Muscle layer of duodenum (tissue), 2 donors: Measurements from ENCODE around the gene SDK1.

Experiments used
- H3K27ac ChIP-seq: one replicate; pipeline ENCODE4 v1.7.0; 2013; ENCODE audit warnings: mild to moderate bottlenecking, low read length
- H3K27me3 ChIP-seq: one replicate; pipeline ENCODE4 v1.7.0; 2013; ENCODE audit warnings: low read depth, mild to moderate bottlenecking, control low read depth, low read length
- H3K36me3 ChIP-seq, 2 donors: one replicate each; pipeline ENCODE4 v1.7.0; 2013; ENCODE audit warnings: low read length in 2 of 2, control low read depth in 1 of 2, mild to moderate bottlenecking in 1 of 2; ENCODE audit not compliant: insufficient read depth in 2 of 2, control insufficient read depth in 1 of 2
- H3K4me1 ChIP-seq, 2 donors: one replicate each; pipeline ENCODE4 v1.7.0; 2013; ENCODE audit warnings: low read length in 2 of 2, mild to moderate bottlenecking in 2 of 2, control low read depth in 1 of 2, moderate library complexity in 1 of 2; ENCODE audit not compliant: insufficient read depth in 2 of 2, control insufficient read depth in 1 of 2
- H3K4me3 ChIP-seq, 2 donors: one replicate each; pipeline ENCODE4 v1.7.0; 2013; ENCODE audit warnings: low read length in 2 of 2, low read depth in 1 of 2, mild to moderate bottlenecking in 1 of 2
- H3K9me3 ChIP-seq, 2 donors: one replicate each; pipeline ENCODE4 v1.7.0; 2013; ENCODE audit warnings: low read length in 2 of 2, control low read depth in 1 of 2, mild to moderate bottlenecking in 1 of 2; ENCODE audit not compliant: control insufficient read depth in 1 of 2
- donor health status: healthy.

The SDK1 gene

DNA sequence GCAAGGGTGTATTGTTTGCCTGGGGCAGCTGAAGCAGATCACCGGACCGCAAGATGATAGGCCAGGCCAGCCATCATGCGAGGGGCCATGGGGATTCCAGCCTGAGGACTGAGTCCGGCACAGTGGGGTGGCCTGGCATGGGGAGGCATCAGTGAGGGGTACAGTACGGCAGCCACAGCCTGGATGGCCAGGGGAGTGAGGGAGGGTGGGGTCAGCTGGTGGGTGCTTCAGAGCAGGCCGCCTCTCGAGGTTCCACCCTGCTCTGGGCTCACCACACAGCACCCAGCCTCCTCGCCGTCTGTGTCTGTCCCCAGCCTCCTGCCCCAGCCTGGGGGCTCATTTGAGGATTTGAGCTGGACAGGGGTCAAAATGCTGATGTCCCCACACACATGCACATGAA lies 872.6 kb downstream of the SDK1 start:
- no peaks in the 10 kb centered on the region for H3K9me3 ChIP-seq
- H3K27me3 ChIP-seq: no peaks in the 10 kb centered on the region
- H3K36me3 ChIP-seq: no peaks in the 10 kb centered on the region
- no peak overlapping the region for H3K4me3 ChIP-seq
- no peak overlapping the region for H3K27ac ChIP-seq
- H3K4me1 ChIP-seq: no peaks in the 10 kb centered on the region

DNA sequence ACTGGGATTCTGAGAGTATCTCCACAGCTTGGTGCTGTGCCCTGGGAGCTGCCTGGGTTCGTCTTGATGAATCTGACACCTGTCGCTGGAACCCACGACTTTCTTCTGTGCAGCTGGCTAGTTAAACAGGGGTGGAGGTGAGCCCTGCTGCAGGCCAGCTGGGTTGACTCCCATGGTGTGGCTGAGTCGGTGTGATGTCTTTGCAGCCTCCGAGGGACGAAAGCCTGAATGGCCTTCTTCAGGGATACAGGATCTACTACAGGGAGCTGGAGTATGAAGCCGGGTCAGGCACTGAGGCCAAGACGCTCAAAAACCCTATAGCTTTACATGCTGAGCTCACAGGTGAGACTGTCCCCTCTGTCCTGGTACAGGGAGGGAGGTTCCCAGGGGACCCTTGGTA lies 873.0 kb downstream of the SDK1 start:
- H3K27me3 ChIP-seq: no peaks in the 10 kb centered on the region
- no peaks in the 10 kb centered on the region for H3K36me3 ChIP-seq
- H3K27ac ChIP-seq: no peak overlapping the region
- H3K9me3 ChIP-seq: no peaks in the 10 kb centered on the region
- no peaks in the 10 kb centered on the region for H3K4me1 ChIP-seq
- H3K4me3 ChIP-seq: no peak overlapping the region

DNA sequence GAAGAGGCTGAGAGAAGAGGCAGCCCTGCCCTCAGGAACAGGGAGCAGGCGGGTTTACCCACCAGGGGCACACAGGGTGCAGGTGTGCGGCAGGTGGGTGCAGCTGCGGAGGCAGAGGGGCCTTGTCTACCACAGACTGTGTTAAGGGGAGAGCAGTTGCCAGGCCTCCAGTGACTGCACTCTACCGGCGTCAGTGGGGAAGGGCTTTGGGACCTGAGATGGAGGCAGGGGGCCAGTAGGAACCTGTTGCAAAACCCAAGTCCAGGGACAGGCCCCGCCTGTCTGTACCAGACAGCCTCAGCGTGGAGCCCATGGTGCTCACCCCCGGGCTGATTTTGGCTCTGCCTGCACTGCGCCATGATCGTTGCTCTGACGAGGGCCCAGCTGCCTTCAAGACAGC lies 873.4 kb downstream of the SDK1 start:
- no peak overlapping the region for H3K27ac ChIP-seq
- H3K9me3 ChIP-seq: no peaks in the 10 kb centered on the region
- no peaks in the 10 kb centered on the region for H3K27me3 ChIP-seq
- no peaks in the 10 kb centered on the region for H3K4me1 ChIP-seq
- no peak overlapping the region for H3K4me3 ChIP-seq
- no peaks in the 10 kb centered on the region for H3K36me3 ChIP-seq

DNA sequence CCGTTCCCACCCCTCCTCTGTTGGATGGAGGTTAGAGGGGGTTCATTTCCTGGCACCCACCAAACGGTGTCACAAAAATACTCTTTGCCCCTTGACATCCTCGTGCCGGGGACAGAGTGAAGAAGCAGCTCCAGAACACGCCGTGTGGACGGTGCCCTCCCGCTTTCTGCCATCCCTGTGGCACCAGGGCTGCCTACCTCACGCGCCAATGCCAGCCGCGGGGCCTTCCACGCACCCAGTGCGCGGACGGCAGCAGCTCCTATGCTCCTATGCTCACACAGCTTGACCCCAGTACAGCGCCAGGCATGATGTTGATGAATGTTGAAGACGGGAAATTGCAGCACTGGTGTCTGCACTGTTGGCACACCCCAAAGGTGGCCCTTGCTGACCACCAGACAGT lies 873.8 kb downstream of the SDK1 start:
- Histone ChIP-seq H3K9me3 (no peaks in the 10 kb centered on the region), H3K4me3 (no peak overlapping the region), H3K4me1 (no peaks in the 10 kb centered on the region), H3K27me3 (no peaks in the 10 kb centered on the region), H3K27ac (no peak overlapping the region), H3K36me3 (no peaks in the 10 kb centered on the region)

DNA sequence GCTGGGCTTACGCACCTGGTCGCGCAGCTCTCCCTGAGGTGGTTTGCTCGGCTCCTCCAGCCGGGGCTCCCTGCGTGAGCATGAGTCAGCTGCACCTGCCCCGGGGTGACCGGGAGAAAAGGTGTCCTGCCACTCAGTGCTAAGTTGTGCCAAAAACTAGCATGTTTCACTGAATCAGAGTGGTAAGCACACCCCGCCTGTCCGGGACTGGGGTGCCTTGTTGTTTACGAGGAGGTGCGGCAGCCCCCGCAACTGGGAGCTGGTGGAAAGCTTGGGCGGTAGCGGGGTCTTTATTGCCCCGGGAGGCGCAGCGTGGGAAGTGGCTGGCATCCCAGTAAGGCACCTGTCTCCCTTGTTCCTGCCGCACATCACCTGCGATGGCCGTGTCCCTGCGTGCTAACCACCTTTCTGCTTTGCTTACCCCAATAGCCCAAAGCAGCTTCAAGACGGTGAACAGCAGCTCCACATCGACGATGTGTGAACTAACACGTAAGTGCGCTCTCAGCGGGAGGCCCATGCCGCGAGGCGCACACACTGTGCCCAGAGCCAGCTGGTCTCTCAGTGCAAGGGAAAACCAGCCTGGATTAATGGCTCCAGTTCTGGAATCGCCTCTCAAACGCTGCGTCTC lies 874.4 kb downstream of the SDK1 start:
- no peaks in the 10 kb centered on the region for H3K9me3 ChIP-seq
- H3K4me3 ChIP-seq: no peak overlapping the region
- H3K4me1 ChIP-seq: no peaks in the 10 kb centered on the region
- no peaks in the 10 kb centered on the region for H3K27me3 ChIP-seq
- H3K27ac ChIP-seq: no peak overlapping the region
- H3K36me3 ChIP-seq: no peaks in the 10 kb centered on the region

DNA sequence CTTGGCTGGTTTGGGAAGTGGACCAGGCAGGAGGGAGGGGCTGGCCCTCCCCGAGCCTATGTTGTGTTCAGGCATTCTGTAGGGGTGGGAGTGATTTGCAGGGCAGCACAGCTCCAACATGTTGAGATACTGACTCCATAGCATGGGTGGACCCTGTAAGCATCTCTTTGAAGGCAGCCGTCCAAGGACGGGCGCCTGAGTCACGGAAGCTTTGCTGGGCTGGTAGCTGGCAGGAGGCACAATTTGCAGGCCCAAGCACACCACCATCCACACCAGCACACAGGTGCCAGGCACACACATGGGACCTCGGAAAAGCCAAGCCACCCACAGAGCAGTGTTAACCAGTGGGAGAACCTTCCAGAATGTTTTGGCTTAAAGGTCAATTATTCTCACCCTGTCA lies 875.9 kb downstream of the SDK1 start:
- Histone ChIP-seq H3K27me3 (no peaks in the 10 kb centered on the region), H3K4me3 (no peak overlapping the region), H3K9me3 (no peaks in the 10 kb centered on the region), H3K4me1 (no peaks in the 10 kb centered on the region), H3K27ac (no peak overlapping the region), H3K36me3 (no peaks in the 10 kb centered on the region)

DNA sequence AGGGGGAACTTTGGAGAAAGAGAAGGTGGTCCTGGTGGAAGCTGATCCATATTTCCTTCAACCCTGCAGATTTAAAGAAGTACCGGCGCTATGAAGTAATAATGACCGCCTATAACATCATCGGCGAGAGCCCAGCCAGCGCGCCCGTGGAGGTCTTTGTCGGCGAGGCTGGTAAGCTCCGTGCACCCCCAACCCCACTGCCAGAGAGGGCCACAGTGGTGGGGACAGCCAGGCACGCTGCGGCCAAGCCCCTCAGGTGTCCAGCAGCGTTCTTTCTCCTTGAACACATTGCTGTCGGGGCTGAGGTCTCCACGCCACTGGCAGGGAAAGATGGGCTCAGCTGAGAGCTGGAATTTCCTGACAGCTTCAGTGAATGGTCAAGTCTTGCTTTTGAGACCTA lies 877.4 kb downstream of the SDK1 start:
- Histone ChIP-seq H3K36me3 (no peaks in the 10 kb centered on the region), H3K4me1 (no peaks in the 10 kb centered on the region), H3K27me3 (no peaks in the 10 kb centered on the region), H3K9me3 (no peaks in the 10 kb centered on the region), H3K4me3 (no peak overlapping the region), H3K27ac (no peak overlapping the region)

DNA sequence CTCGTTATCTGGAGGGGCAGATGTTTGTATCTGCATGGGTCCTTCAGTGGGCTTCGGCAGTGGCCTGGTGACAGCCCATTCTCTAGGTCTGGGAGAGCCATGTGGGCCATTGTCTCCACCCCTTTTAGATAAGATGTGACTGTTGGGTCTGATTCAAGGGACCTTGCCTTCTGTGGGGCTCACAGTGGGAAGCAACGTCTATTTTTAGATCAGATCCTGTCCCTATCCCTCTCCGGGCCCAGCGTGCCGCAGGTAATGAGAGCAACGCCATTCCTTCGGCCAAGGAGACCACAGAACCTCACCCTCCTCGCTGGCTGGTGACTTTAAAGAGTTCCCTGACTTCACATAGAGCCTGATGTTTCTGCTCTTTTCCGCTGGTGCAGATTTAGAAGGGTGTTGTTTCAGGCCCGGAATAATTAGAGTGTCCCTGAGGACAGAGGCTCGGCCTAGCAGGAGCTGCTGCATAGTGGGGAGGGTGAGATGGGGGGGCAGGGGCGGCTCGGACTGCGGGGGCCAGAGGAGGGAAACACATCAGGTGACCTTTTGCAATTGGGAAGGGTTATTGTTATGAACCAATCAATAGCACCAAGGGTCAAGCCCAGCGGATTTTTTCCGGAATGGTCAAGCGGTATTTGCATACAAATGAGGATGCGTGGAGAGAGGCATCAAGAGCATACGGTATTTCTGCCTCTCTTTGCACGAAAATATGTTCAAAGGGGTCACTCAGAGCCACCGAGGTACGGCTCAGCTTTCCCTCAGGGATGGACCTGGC lies 878.0 kb downstream of the SDK1 start:
- H3K4me1 ChIP-seq: no peaks in the 10 kb centered on the region
- H3K4me3 ChIP-seq: no peak overlapping the region
- H3K27me3 ChIP-seq: no peaks in the 10 kb centered on the region
- H3K9me3 ChIP-seq: no peaks in the 10 kb centered on the region
- H3K36me3 ChIP-seq: no peaks in the 10 kb centered on the region
- H3K27ac ChIP-seq: no peak overlapping the region

DNA sequence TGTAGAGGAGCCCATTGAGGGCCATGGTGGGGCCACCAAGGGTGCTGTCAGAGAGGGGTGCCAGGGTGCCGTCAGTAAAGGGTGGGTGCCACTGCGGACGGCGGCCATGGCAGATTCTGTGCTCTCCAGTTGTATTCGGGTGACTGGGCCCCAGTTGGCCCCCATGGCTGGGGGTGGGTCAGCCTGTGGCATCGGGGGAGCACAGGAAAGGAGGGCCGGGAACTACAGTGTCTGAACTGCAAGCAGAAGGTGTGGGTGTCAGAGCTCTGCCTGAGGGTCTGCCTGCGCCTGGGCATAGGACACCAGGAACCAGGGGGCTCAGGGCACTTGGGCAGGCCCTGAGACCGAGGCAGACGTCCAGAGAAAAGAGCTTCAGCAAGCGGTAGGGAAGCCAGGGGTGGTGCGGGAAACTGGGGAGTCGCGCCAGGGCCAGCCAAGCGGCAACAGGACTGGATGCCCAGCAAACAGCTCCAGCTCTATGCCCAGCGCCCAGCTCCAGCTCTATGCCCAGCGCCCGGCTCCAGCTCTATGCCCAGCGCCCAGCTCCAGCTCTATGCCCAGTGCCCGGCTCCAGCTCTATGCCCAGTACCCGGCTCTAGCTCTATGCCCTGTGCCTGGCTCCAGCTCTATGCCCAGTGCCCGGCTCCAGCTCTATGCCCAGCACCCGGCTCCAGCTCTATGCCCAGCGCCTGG lies 878.8 kb downstream of the SDK1 start:
- no peaks in the 10 kb centered on the region for H3K4me1 ChIP-seq
- no peaks in the 10 kb centered on the region for H3K27me3 ChIP-seq
- H3K36me3 ChIP-seq: no peaks in the 10 kb centered on the region
- no peak overlapping the region for H3K27ac ChIP-seq
- H3K9me3 ChIP-seq: no peaks in the 10 kb centered on the region
- no peak overlapping the region for H3K4me3 ChIP-seq

DNA sequence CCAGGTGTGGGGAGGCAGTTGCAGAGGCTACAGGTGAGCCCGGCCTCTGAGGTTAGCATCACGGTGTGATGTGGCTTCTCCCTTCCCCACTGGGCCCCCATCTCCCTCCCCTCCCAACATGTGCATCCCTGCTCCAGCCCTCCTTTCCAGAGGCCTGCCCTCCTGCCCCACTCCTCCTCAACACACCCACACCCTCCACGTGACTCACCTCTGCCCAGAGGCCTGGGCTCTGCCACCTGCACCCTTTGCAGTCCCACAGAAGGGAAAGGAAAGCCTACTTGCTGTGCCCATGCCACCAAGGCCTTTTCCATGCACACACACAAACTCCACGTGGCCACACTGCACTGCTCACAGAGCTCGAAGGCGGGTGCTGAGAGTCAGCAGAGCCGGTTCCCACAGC lies 880.4 kb downstream of the SDK1 start:
- H3K27ac ChIP-seq: no peak overlapping the region
- H3K4me1 ChIP-seq: no peaks in the 10 kb centered on the region
- H3K4me3 ChIP-seq: no peak overlapping the region
- H3K36me3 ChIP-seq: no peaks in the 10 kb centered on the region
- H3K27me3 ChIP-seq: no peaks in the 10 kb centered on the region
- no peaks in the 10 kb centered on the region for H3K9me3 ChIP-seq

DNA sequence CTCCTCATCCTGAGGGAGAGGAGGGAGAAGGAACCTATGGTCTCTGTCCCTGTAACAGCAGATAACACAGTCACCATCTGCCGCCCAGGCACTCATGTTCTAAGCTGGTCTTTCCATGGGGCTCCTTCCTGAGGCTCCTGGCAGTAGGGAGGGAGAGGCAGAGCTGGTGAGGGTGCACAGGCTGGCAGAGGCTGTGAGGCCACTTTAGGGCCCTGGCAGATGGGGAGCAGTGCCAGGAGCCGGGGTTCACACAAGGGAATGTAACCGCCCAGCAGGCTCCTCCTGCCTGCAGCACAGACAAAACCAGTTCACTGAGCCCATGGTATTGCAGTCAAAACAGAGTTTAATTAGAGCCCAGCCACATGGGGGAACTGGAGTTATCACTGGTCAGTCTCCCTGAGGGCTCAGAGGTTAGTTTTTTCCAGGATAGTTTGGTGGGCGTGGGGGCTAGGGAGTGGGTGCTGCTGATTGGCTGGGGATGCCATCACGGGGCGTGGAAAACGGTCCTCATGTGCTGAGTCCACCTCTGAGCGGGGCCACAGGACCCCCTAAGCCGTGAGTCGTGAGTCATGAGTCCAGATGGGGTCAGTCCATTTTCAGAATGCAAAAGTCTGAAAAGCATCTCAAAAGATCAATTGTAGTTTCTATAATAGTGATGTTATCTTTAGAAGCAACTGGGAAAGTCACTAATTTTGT lies 881.7 kb downstream of the SDK1 start:
- H3K4me1 ChIP-seq: no peaks in the 10 kb centered on the region
- H3K4me3 ChIP-seq: no peak overlapping the region
- H3K36me3 ChIP-seq: no peaks in the 10 kb centered on the region
- no peaks in the 10 kb centered on the region for H3K9me3 ChIP-seq
- no peak overlapping the region for H3K27ac ChIP-seq
- H3K27me3 ChIP-seq: no peaks in the 10 kb centered on the region
